ENCODE measurements around the gene APPBP2.

Gene APPBP2

GRCh38 chr17:60395508-60396065 is 130.5 kb downstream of the APPBP2 start:
- DNase-seq (ENCODE audit: low spot score), result no peak

DNA sequence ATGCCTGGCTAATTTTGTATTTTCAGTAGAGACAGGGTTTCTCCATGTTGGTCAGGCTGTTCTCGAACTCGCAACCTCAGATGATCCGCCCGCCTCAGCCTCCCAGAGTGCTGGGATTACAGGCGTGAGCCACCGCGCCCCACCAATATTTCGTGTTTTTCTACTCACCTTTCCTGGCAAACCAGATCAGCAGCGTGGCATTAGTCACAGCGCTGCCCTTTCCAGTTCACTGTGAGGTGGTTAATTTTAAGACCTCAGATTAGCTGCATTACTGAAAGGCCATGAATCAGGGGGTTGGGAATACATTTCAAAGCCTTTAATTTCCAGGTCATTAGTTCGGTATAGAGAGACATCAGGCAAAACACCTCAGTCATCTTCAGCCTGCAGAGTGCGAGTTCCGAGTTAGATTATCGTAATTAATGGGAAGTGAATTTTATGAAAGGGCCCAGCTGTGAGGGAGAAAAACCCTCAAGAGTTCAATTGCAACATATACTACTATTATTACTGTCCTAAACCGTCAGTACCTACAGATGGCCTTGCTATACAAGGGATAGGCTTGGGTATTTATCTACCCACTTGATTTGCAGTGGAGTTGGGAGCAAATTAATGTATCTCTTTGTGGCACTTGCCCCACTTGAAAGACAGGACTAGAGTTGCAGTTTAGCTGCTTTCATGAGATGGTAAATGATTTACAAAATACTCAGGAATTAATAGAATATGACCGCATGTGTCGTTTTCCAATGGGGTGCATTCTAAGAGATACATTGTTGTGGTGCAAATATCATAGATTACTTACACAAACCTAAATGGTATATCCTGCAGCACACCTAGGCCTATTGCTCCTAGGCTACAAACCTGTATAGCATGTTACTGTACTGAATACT is 132.0 kb downstream of the APPBP2 start:
- DNase-seq (ENCODE audit: low spot score), result no peak

Measured in CD4-positive, alpha-beta T cell treated with Interleukin-6 at 100 ng/mL for 8 hours (primary cell).